A673 (cell line): ENCODE data around the gene MTX2. TPM values are rescaled to one million over a fixed set of nuclear protein-coding genes. Genes with fewer than 3 reads are reported as not detected.

Source experiments
- BruUV-seq: library from RNA; stranded (reverse); fragments of 400-500 nt; replicated peaks from 2 replicates; lab custom pipeline; 2021; lab: Mats Ljungman, UMichigan
- CTCF ChIA-PET: fragments of 300-600 bp; sonication (Branson Sonifier 250); formaldehyde crosslinking; loops from one replicate; lab custom pipeline; 2022; ENCODE audit warnings: antibody characterized with exemption; lab: Charles Lee
- POLR2A ChIA-PET: fragments of 300-600 bp; sonication (Branson Sonifier 250); formaldehyde crosslinking; loops from one replicate; lab custom pipeline; 2022; ENCODE audit warnings: antibody characterized with exemption; ENCODE audit not compliant: low non-redundant PET; lab: Charles Lee
- DNase-seq: peaks from one replicate; pipeline ENCODE4 v3.0.0-alpha.2; 2015; ENCODE audit warnings: low spot score
- H3K27ac ChIP-seq: fragments of 200-600 bp; sonication (generic); 2 replicates; pipeline ENCODE4 v1.5.1; 2016; ENCODE audit warnings: mixed run types, low read depth, mild to moderate bottlenecking, mixed read lengths, antibody characterized with exemption, low read length; ENCODE audit not compliant: poor library complexity, severe bottlenecking
- H3K27me3 ChIP-seq: fragments of 200-600 bp; sonication (generic); replicated peaks from 2 replicates; pipeline ENCODE4 v1.6.1; 2017; ENCODE audit warnings: mixed run types, low read depth, mild to moderate bottlenecking, mixed read lengths, antibody characterized with exemption, low read length; ENCODE audit not compliant: insufficient read depth, poor library complexity
- H3K36me3 ChIP-seq: fragments of 200-600 bp; sonication (generic); 2 replicates; pipeline ENCODE4 v1.6.1; 2016; ENCODE audit warnings: mixed run types, mild to moderate bottlenecking, mixed read lengths, antibody characterized with exemption, low read length; ENCODE audit not compliant: insufficient read depth, poor library complexity, severe bottlenecking
- H3K4me1 ChIP-seq: fragments of 200-600 bp; sonication (generic); 2 replicates; pipeline ENCODE4 v1.6.1; 2017; ENCODE audit warnings: mixed run types, mild to moderate bottlenecking, mixed read lengths, antibody characterized with exemption, low read length; ENCODE audit not compliant: insufficient read depth, poor library complexity, severe bottlenecking
- H3K4me3 ChIP-seq: fragments of 200-600 bp; sonication (generic); 2 replicates; pipeline ENCODE4 v1.5.1; 2016; ENCODE audit warnings: low read depth, mixed run types, mild to moderate bottlenecking, mixed read lengths, low read length; ENCODE audit not compliant: poor library complexity, severe bottlenecking
- H3K9me3 ChIP-seq: fragments of 200-600 bp; sonication (generic); 2 replicates; pipeline ENCODE4 v1.6.1; 2016; ENCODE audit warnings: mixed run types, low read depth, mild to moderate bottlenecking, mixed read lengths, antibody characterized with exemption, low read length; ENCODE audit not compliant: poor library complexity, severe bottlenecking
- EZH2 ChIP-seq: fragments of 200-600 bp; sonication (generic); IDR thresholded peaks from 2 replicates; pipeline ENCODE4 v1.6.1; 2017; ENCODE audit warnings: borderline replicate concordance, low read depth, mild to moderate bottlenecking, mixed read lengths, antibody characterized with exemption, low read length; ENCODE audit not compliant: poor library complexity, severe bottlenecking
- intact Hi-C: fragments of 100-400 bp; cut with micrococcal nuclease; formaldehyde crosslinking; loops from one replicate; pipeline ENCODE4 v1.10.0; 2022; ENCODE audit not compliant: unreplicated experiment
- total RNA-seq: library from RNA; stranded (reverse); gene quantifications from 2 replicates; pipeline ENCODE4 v1.2.3, GENCODE V29; 2021
- TF ChIP-seq, protein P1 (sequence below): fragments of 300-800, 200-600 bp; sonication (generic); conservative IDR thresholded peaks from 2 replicates; pipeline ENCODE4 v1.5.1; 2017; ENCODE audit warnings: low read depth, mild to moderate bottlenecking, antibody characterized with exemption, low read length, moderate library complexity, mixed read lengths

MTX2 gene
- total RNA-seq, 1 experiment from 2014 or later = 31.1 TPM

DNA sequence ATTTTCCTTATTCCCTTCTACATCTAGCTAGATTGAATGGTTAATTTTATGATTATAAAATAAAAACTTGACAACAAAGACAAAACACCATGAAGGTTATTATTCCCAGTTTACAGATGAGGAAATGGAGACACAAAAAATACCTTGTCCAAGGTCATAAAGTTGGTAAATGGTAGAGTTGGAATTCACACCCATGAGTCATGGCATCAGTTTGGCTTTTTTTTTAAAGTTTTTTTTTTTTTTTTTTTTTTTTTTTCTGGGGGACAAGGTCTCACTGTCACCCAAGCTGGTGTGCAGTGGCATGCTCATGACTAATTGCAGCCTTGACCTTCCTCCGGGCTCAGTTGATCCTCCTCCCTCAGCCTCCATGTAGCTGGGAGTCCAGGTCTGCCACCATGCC, 70.0 kb downstream of the MTX2 start:
- ChIA-PET CTCF (no interaction called here), POLR2A (no interaction called here)
- DNase-seq = no peak
- intact Hi-C loops = no loop called here
- Histone ChIP-seq H3K27ac (no peak overlapping the region), H3K9me3 (no peaks in the 10 kb centered on the region), H3K36me3 (peaks cover 9% of the 10 kb centered on the region), H3K27me3 (no peaks in the 10 kb centered on the region), H3K4me3 (no peak overlapping the region), H3K4me1 (no peaks in the 10 kb centered on the region)
- TF ChIP-seq, protein P1, sequence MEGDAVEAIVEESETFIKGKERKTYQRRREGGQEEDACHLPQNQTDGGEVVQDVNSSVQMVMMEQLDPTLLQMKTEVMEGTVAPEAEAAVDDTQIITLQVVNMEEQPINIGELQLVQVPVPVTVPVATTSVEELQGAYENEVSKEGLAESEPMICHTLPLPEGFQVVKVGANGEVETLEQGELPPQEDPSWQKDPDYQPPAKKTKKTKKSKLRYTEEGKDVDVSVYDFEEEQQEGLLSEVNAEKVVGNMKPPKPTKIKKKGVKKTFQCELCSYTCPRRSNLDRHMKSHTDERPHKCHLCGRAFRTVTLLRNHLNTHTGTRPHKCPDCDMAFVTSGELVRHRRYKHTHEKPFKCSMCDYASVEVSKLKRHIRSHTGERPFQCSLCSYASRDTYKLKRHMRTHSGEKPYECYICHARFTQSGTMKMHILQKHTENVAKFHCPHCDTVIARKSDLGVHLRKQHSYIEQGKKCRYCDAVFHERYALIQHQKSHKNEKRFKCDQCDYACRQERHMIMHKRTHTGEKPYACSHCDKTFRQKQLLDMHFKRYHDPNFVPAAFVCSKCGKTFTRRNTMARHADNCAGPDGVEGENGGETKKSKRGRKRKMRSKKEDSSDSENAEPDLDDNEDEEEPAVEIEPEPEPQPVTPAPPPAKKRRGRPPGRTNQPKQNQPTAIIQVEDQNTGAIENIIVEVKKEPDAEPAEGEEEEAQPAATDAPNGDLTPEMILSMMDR = no peak
- TF ChIP-seq EZH2 = no peak
- no TSS peak for BruUV-seq

DNA sequence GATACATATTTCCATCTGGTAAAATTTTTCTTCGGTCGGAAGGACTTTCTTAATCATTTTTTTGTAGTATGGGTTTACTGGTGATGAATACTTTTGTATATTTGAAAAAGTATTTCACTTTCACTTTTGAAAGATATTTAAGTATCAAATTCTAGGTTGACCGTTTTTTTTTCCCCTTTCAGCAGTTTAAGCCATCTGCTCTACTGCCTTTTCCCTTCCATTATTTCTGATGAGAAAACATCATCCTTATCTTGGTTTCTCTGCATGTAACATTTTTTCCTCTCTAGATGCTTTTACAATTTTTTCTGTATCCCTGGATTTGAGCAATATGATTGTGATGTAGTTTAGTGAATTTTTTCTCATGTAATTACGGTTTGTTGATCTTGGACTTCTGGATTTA, 87.0 kb downstream of the MTX2 start:
- no peak for DNase-seq
- Histone ChIP-seq H3K27ac (no peak overlapping the region), H3K9me3 (no peaks in the 10 kb centered on the region), H3K4me1 (no peaks in the 10 kb centered on the region), H3K27me3 (no peaks in the 10 kb centered on the region), H3K4me3 (no peak overlapping the region), H3K36me3 (no peaks in the 10 kb centered on the region)
- POLR2A ChIA-PET = no interaction called here
- CTCF ChIA-PET = no interaction called here
- TF ChIP-seq, protein P1 = no peak
- intact Hi-C loops = no loop called here
- BruUV-seq = no TSS peak

DNA sequence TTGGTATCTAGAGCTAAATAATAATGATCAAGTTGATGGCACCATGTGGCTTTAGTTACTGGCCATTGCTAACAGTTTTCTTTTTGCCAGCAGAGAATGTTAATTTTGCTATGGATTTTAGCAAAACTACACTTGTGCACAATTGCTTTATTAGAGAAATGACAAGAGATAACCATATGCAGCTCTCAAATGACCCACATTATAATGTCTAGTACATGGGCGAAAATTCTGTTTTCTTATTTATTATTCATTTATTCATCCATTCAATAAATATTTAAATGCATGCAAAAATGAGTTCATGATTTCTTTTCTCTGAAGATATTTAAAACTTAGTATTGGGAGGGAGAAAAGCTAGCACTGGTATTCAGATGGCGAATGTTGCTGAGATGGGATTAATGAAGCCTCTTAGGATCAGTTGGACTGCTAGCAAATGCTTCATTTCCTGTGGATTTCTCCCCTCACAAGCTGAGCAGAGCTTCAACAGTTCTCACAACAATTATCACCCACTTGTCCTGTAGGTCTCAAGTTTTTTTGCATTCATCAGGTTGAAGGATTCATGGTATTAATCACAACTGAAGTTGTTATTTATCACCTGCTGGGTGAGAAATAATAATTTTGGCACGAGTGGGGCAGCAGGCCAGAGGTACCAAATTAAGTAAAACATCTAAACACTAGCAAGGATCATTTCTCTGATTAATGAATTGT, 95.2 kb downstream of the MTX2 start:
- no peak overlapping the region for H3K4me3 ChIP-seq
- no peak overlapping the region for H3K27ac ChIP-seq
- ChIA-PET POLR2A (no interaction called here), CTCF (no interaction called here)
- DNase-seq = no peak
- no peaks in the 10 kb centered on the region for H3K9me3 ChIP-seq
- TF ChIP-seq EZH2 = no peak
- H3K36me3 ChIP-seq = no peaks in the 10 kb centered on the region
- no peaks in the 10 kb centered on the region for H3K27me3 ChIP-seq
- BruUV-seq = no TSS peak
- H3K4me1 ChIP-seq = no peaks in the 10 kb centered on the region
- intact Hi-C loops = no loop called here

DNA sequence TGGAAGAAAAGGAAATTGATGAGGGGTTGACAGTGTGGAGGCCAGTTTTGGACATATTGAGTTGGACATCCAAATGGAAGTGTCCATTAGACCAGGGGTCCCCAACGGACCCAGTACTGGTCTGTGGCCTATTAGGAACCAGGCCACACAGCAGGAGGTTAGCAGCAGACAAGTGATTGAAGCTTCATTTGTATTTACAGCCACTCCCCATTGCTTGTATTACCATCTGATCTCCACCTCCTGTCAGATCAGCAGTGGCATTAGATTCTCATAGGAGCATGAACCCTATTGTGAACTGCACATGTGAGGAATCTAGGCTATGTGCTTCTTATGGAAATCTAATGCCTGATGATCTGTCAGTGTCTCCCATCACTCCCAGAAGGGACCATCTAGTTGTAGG, 99.1 kb downstream of the MTX2 start:
- DNase-seq = no peak
- ChIA-PET POLR2A (no interaction called here), CTCF (interaction anchor here (0.7 kb wide), 1 partner anchor 22 kb away, joined by 3 read pairs; no protein-coding TSS in a partner anchor)
- H3K27ac ChIP-seq = no peak overlapping the region
- H3K27me3 ChIP-seq = no peaks in the 10 kb centered on the region
- H3K9me3 ChIP-seq = no peaks in the 10 kb centered on the region
- BruUV-seq = no TSS peak
- H3K36me3 ChIP-seq = no peaks in the 10 kb centered on the region
- no peak overlapping the region for H3K4me3 ChIP-seq
- intact Hi-C loops = no loop called here
- TF ChIP-seq, protein P1 = no peak
- TF ChIP-seq EZH2 = no peak
- no peaks in the 10 kb centered on the region for H3K4me1 ChIP-seq
